Measurements from ENCODE around the gene TRIB2. TPM values are rescaled to one million over a fixed set of nuclear protein-coding genes. Genes with fewer than 3 reads are reported as not detected.

The TRIB2 gene
- total and polyA plus RNA-seq, 2 experiments from 2014 or later: 42.3 to 73.2 TPM

DNA sequence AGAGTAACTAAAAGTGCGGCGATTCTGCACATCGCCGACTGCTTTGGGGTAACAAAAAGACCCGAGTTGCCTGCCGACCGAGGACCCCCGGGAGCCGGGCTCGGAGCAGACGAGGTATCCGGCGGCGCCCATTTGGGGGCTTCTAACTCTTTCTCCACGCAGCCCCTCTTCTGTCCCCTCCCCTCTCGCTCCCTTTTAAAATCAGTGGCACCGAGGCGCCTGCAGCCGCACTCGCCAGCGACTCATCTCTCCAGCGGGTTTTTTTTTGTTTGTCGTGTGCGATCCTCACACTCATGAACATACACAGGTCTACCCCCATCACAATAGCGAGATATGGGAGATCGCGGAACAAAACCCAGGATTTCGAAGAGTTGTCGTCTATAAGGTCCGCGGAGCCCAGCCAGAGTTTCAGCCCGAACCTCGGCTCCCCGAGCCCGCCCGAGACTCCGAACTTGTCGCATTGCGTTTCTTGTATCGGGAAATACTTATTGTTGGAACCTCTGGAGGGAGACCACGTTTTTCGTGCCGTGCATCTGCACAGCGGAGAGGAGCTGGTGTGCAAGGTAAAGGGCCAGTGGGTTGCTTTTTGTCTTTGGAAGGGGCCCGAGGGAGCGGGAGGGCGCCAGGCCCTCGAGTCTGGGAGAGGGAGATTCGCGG, 1.4 kb downstream of the TRIB2 start:
- TF ChIP-seq, protein P1, sequence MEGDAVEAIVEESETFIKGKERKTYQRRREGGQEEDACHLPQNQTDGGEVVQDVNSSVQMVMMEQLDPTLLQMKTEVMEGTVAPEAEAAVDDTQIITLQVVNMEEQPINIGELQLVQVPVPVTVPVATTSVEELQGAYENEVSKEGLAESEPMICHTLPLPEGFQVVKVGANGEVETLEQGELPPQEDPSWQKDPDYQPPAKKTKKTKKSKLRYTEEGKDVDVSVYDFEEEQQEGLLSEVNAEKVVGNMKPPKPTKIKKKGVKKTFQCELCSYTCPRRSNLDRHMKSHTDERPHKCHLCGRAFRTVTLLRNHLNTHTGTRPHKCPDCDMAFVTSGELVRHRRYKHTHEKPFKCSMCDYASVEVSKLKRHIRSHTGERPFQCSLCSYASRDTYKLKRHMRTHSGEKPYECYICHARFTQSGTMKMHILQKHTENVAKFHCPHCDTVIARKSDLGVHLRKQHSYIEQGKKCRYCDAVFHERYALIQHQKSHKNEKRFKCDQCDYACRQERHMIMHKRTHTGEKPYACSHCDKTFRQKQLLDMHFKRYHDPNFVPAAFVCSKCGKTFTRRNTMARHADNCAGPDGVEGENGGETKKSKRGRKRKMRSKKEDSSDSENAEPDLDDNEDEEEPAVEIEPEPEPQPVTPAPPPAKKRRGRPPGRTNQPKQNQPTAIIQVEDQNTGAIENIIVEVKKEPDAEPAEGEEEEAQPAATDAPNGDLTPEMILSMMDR (IDR thresholded peaks at IDR 0.05; ENCODE audit: low read depth, low read length): no peak
- Histone ChIP-seq H3K27me3 (no peaks in the 10 kb centered on the region), H3K4me1 (ENCODE audit: low read depth) (peaks cover 12% of the 10 kb centered on the region), H3K36me3 (no peaks in the 10 kb centered on the region), H3K9me3 (ENCODE audit: low read depth) (no peaks in the 10 kb centered on the region), H3K27ac (peak overlapping the region; percentile 90), H3K4me3 (peak overlapping the region; percentile 94)
- peak; percentile 49 to 51 for DNase-seq (ENCODE audit: low read depth in 1 of 2, low spot score in 1 of 2)

DNA sequence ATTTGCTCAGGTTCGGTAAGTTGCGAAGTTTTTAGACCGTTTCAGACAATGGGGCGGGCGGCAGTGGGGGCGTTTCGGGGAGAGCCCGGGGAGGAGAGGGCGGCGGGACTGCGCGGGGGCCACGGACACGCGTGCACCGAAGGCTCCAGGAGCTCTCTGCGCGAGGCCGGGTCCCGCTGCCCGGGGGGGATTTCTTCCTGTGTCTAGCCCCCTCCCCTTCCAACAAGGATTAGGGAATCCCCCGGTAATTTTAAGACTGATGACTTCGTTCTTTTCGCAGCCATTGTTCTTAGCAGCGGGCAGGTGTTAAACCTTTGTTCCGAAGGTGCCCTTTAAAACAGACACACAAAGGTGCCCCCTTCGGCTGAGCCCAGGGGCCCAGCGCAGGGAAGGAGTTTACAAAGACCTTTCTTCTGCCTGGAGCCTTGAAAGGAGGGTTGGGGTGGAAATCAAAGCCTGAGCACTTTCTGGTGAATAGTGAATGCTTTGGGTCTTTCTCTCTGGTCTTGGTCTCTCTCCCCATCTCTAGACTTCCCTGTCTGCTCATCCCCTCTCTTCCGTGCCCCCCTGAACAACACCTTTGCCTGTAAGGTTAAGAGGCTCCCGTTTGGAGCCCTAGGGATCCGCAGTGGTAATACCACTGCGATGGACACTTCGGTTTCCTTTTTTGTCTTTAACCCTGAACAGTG, 2.1 kb downstream of the TRIB2 start:
- peaks cover 12% of the 10 kb centered on the region for H3K4me1 ChIP-seq (ENCODE audit: low read depth)
- no peaks in the 10 kb centered on the region for H3K9me3 ChIP-seq (ENCODE audit: low read depth)
- H3K27ac ChIP-seq: peak overlapping the region; percentile 90
- peaks cover under 1% of the 10 kb centered on the region for H3K36me3 ChIP-seq
- H3K4me3 ChIP-seq: peak overlapping the region; percentile 94
- peak; percentile 15 to 38 for DNase-seq (ENCODE audit: low read depth in 1 of 2, low spot score in 1 of 2)
- H3K27me3 ChIP-seq: no peaks in the 10 kb centered on the region
- TF ChIP-seq, protein P1 (IDR thresholded peaks at IDR 0.05; ENCODE audit: low read depth, low read length): no peak

DNA sequence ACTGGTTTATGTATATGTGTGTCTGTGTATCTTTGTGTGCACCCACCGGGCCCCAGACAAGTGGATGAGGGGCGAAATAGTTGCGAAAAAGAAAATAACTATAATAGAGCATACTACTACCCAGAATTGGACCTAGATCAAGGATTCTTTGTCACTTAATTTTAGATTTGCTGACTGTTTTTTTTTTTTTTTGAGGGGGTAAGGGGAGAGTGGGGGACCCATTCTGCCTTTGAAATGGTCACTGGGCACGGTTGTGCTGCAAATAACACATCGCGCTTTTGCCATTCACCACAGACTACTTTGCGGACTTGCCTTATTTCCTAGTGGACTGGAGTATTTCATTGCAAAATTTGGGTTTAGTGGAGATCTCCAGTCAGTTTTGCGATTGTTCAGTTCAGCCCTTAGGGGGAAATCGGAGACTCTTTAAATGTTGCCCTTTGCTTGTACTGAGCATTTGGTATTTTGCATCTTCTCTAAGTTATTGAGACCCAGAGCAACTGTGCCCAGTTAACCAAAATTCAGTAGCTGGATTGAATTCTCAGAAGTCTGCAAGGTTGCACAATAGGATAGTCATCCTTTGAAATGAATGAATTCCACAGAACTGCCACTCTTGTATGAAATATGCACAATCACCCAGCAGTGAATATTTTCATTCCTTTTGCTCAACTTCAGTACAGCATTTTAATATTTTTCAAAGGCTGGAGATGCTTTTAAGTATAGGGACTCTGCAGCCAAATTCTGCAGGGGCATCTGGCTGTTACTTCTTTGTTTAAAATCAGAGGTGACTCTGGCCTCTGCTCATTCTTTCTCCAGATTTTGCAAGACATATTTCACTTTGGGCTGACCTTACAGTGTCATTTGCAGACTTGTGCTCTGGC, 2.9 kb downstream of the TRIB2 start:
- TF ChIP-seq, protein P1 (IDR thresholded peaks at IDR 0.05; ENCODE audit: low read depth, low read length): no peak
- no peak overlapping the region for H3K27ac ChIP-seq
- peak in 1 of 2 donors; percentile 81 for DNase-seq (ENCODE audit: low read depth in 1 of 2, low spot score in 1 of 2)

DNA sequence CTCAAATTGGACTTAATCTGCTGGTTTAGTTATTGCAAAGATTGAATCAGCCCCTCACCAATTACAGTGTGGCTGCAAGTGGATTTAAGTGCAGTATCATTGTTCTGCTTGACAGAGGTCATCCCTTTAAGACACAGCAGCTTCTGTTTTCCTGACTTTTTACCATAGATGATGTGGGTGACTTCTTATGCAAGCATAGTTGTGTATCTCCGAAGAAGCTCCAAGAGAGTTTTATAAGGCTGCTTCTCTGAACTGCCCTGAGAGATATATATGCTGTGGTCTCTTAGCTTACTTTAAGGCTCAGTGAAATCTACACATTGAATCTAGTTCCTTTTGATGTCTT, 3.5 kb downstream of the TRIB2 start:
- peak in 1 of 2 donors; percentile 40 for DNase-seq (ENCODE audit: low read depth in 1 of 2, low spot score in 1 of 2)
- H3K4me3 ChIP-seq: peak overlapping the region; percentile 94
- no peak overlapping the region for H3K27ac ChIP-seq
- H3K4me1 ChIP-seq (ENCODE audit: low read depth): peaks cover 5% of the 10 kb centered on the region
- H3K36me3 ChIP-seq: peaks cover 12% of the 10 kb centered on the region
- TF ChIP-seq, protein P1 (IDR thresholded peaks at IDR 0.05; ENCODE audit: low read depth, low read length): no peak
- no peaks in the 10 kb centered on the region for H3K27me3 ChIP-seq
- H3K9me3 ChIP-seq (ENCODE audit: low read depth): no peaks in the 10 kb centered on the region

More for the DNA sequence above, 2.9 kb downstream of the TRIB2 start:
- Histone ChIP-seq H3K4me3 (peak overlapping the region; percentile 94), H3K27me3 (no peaks in the 10 kb centered on the region), H3K9me3 (ENCODE audit: low read depth) (no peaks in the 10 kb centered on the region), H3K4me1 (ENCODE audit: low read depth) (peaks cover 11% of the 10 kb centered on the region), H3K36me3 (peaks cover 7% of the 10 kb centered on the region)

DNA sequence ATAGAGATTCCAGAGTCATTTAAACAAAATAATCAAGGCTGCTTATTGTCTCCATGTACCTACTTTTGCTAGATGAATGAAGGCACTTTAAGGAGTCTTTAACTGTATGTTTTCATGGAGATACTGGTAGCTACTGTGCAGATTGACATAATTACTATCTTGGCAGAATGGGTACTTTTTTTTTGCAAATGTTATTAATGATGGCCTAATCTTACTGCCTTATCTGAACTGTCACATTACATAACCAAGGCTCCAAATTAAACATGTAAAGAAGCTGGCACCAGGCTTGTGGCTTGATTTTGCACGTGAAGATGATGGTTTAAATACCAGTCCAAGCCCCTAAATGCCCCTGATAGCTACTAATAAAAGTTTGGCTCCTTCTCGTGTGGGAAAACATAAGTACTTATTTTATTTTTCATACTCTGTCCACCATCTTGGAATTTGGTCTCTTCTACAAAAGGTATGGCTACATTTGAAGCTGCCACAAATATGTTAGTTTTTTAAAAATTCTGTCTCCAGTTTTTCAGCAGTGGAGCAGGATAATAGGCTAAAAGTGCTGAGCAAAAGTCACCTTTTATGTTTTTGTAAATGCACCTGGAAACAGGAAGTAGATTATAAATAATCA, 4.1 kb downstream of the TRIB2 start:
- DNase-seq (ENCODE audit: low read depth in 1 of 2, low spot score in 1 of 2): no peak
- Histone ChIP-seq H3K27me3 (no peaks in the 10 kb centered on the region), H3K9me3 (ENCODE audit: low read depth) (no peaks in the 10 kb centered on the region), H3K4me3 (peak overlapping the region; percentile 94), H3K4me1 (ENCODE audit: low read depth) (no peaks in the 10 kb centered on the region), H3K27ac (no peak overlapping the region), H3K36me3 (peaks cover 12% of the 10 kb centered on the region)
- TF ChIP-seq, protein P1 (IDR thresholded peaks at IDR 0.05; ENCODE audit: low read depth, low read length): no peak

All from cardiac muscle cell (in vitro differentiated cells and primary cell).